Stomach (tissue), 4 donors: ENCODE data around the gene YPEL2.

Experiments
- EP300 ChIP-seq: sonication (generic); formaldehyde crosslinking; IDR thresholded peaks from one replicate; pipeline ENCODE4 v1.6.1; 2017; ENCODE audit warnings: antibody characterized with exemption
- POLR2A ChIP-seq, 4 donors: fragments of 450-650 bp; IDR thresholded peaks; one replicate each; pipeline ENCODE4 v1.6.1; 2016; ENCODE audit warnings: antibody characterized with exemption in 4 of 4, control low read depth in 2 of 4, mild to moderate bottlenecking in 1 of 4, moderate library complexity in 1 of 4
- POLR2AphosphoS5 ChIP-seq, 3 donors: sonication (generic); formaldehyde crosslinking; IDR thresholded peaks; one replicate each; pipeline ENCODE4 v1.6.1; 2016; ENCODE audit warnings: antibody characterized with exemption in 3 of 3
- TF ChIP-seq, protein P1 (sequence below), 7 experiments: fragments of 450-650 bp in 4 of 7; fragments of 200-600 bp in 3 of 7; sonication (generic) in 3 of 7; IDR thresholded peaks; one replicate each; pipeline ENCODE4 v1.5.1; 2016 to 2019; ENCODE audit warnings: antibody characterized with exemption in 7 of 7, control low read depth in 2 of 7, mild to moderate bottlenecking in 1 of 7

DNA sequence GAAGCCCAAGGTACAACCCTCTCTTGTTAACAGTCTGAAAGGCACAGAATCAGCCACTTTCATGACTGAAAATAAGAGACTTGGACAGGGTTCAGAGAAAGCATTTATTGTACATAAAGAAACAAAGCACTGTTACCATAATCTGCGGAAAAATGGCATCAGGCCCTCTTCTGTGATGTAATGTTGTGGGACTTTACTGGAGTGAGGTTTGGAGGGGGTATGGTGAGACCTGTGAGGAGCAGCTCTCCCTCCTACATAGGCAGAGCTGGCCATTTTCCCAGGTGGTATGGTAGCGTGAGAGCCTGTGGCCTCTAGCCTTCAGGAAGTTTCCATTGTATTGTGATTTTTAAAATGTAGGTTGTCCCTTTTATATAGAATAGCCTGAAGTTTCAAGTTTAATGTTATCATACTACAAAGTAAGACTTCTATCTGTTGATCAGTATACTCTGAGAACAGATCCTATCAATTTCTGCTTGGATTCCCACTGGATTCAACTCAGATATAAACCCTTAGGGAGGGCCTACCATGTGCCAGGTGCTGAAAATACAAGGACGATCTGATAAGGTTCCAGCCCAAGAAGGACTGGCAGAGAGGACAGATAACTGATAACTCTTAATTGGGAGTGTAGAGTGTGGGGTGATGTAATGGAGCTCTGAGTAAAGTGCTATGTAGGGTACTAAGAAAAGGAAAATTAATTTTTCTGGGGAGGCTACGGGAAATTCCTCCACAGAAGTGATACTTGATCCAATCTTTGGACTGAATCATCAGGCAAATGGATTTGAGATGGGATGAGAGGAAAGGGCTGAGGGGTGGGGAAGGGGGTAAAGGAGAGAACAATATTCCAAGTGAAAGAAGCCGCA lies 4.1 kb upstream of the YPEL2 start:
- TF ChIP-seq, protein P1, sequence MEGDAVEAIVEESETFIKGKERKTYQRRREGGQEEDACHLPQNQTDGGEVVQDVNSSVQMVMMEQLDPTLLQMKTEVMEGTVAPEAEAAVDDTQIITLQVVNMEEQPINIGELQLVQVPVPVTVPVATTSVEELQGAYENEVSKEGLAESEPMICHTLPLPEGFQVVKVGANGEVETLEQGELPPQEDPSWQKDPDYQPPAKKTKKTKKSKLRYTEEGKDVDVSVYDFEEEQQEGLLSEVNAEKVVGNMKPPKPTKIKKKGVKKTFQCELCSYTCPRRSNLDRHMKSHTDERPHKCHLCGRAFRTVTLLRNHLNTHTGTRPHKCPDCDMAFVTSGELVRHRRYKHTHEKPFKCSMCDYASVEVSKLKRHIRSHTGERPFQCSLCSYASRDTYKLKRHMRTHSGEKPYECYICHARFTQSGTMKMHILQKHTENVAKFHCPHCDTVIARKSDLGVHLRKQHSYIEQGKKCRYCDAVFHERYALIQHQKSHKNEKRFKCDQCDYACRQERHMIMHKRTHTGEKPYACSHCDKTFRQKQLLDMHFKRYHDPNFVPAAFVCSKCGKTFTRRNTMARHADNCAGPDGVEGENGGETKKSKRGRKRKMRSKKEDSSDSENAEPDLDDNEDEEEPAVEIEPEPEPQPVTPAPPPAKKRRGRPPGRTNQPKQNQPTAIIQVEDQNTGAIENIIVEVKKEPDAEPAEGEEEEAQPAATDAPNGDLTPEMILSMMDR (IDR thresholded peaks at IDR 0.05), result no peak
- TF ChIP-seq POLR2AphosphoS5 (IDR thresholded peaks at IDR 0.05), result no peak
- TF ChIP-seq POLR2A (IDR thresholded peaks at IDR 0.05), result no peak
- TF ChIP-seq EP300, result no peak
